ENCODE results near the gene GPANK1. TPM values are rescaled to one million over a fixed set of nuclear protein-coding genes. Genes with fewer than 3 reads are reported as not detected.

The GPANK1 gene
- total and polyA plus RNA-seq, 7 donors = 13.6 to 49.7 (median 22.6) TPM

- ATAC-seq (no peak), DNase-seq (no peak)
- 70 to 73% (median 71%) methylated on average over 6 of the region's 6 CpGs for WGBS, 3 donors
- no peaks in the 10 kb centered on the region for H3K27me3 ChIP-seq (ENCODE audit: insufficient read depth in 3 of 3, low read length in 2 of 3)
- no peak overlapping the region for H3K4me3 ChIP-seq
- intact Hi-C loops (cut with DNase I) = no loop called here
- H3K4me1 ChIP-seq = peaks cover 37% of the 10 kb centered on the region
- no peaks in the 10 kb centered on the region for H3K9me3 ChIP-seq
- H3K36me3 ChIP-seq (ENCODE audit: insufficient read depth in 1 of 2, low read depth in 1 of 2) = peaks cover 3 to 33% of the 10 kb centered on the region in 2 donors
- TF ChIP-seq CTCF (IDR thresholded peaks at IDR 0.05) = no peak
- no peak overlapping the region for H3K27ac ChIP-seq
These were observed 7.2 kb downstream of the GPANK1 start for GRCh38 chr6:31657406-31658157.

DNA sequence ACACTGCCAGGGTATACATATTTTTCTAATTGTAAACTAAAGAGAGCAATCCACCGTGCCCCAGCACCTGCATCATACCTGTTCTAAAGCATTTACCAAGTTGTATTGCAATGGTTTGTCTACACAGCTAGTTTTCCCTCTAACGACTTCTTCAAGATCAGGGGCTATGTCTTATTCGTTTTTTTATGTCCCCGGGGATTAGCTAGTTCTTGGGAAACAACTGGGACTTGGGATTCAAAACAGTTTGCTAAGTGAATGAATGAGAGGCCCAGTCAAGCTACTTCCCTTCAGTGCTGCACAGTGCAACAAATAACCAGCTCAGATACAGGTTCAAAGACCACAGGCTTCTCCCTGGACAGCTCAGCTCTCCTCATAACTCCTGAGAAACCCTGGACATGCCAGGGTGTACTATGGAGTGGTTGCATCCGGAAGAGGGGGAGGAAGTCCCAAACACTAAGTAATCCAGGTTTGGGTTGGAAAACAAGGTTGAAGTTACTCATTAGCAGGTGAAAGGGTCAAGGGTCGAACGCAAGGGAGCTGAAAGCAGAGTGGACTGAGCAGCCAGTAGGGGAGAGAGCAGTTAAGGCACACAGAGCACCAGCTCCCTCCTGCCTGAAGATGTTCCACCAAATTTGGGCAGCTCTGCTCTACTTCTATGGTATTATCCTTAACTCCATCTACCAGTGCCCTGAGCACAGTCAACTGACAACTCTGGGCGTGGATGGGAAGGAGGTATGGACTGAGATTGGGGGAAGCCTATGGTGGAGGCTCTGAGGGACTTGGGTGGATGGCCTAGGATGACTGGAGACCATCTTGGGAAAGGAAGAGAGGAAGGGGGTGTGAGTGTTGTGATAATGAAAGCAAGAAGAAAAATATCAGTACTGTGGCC lies 9.2 kb downstream of the GPANK1 start, which contains the start of gene APOM:
APOM (plus strand) TSS at position 546 of the 889 bp plus-strand sequence; CDS start at position 619, 73 bp downstream.
- WGBS, 3 donors = 79 to 82% (median 79%) methylated on average over 8 of the region's 8 CpGs
- ATAC-seq (no peak), DNase-seq (no peak)
- no peak within 1 kb of the TSS for H3K27ac ChIP-seq
- H3K36me3 ChIP-seq (ENCODE audit: insufficient read depth in 1 of 2, low read depth in 1 of 2) = peaks cover 2 to 28% of the 10 kb centered on the region in 2 donors
- TF ChIP-seq CTCF (IDR thresholded peaks at IDR 0.05) = no peak
- H3K27me3 ChIP-seq (ENCODE audit: insufficient read depth in 3 of 3, low read length in 2 of 3) = no peaks in the 10 kb centered on the region
- no peaks in the 10 kb centered on the region for H3K9me3 ChIP-seq
- H3K4me1 ChIP-seq = peaks cover 41% of the 10 kb centered on the region
- H3K4me3 ChIP-seq = no peak within 1 kb of the TSS
- intact Hi-C loops (cut with DNase I) = no loop called here

DNA sequence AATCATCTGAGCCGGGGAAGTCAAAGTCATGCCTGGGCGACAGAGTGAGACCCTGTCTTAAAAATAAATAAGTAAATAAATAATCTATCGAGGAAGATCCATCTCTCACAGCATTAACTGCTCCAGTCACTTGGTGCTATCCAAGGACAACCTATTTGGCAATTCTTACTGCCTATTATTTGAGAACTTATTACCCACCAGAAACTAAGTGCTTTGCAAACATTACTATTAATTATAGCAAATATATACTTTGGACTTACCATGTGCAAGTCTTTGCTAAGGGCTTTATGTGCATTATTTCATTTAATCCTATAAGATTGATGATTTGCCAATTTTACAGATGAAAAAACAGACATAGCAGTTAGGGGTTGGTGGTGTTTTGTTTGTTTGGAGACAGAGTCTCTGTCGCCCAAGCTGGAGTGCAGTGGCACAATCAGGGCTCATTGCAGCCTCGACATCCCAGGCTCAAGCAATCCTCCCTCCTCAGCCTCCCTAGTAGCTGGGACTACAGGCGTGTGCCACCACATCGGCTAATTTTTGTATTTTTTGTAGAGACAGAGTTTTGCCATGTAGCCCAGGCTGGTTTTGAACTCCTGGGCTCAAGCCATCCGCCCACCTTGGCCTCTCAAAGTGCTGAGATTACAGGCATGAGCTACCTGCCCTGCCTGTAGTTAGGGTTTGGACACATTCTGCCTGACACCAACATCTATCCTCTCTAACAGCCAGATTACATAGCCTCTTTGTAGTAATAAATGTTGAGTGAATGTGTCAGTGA lies 10.0 kb downstream of the GPANK1 start:
- peaks cover 2 to 37% of the 10 kb centered on the region in 2 donors for H3K36me3 ChIP-seq (ENCODE audit: insufficient read depth in 1 of 2, low read depth in 1 of 2)
- no peaks in the 10 kb centered on the region for H3K27me3 ChIP-seq (ENCODE audit: insufficient read depth in 3 of 3, low read length in 2 of 3)
- DNase-seq (no peak), ATAC-seq (no peak)
- H3K4me3 ChIP-seq = no peak overlapping the region
- H3K9me3 ChIP-seq = no peaks in the 10 kb centered on the region
- TF ChIP-seq CTCF (IDR thresholded peaks at IDR 0.05) = no peak
- intact Hi-C loops (cut with DNase I) = no loop called here
- 92 to 94% (median 92%) methylated on average over 8 of the region's 8 CpGs for WGBS, 3 donors
- no peak overlapping the region for H3K27ac ChIP-seq
- peaks cover 38% of the 10 kb centered on the region for H3K4me1 ChIP-seq

GRCh38 chr6:31652925-31653724 lies 11.7 kb downstream of the GPANK1 start:
- H3K36me3 ChIP-seq (ENCODE audit: insufficient read depth in 1 of 2, low read depth in 1 of 2) = peaks cover 5 to 53% of the 10 kb centered on the region in 2 donors
- no peak for TF ChIP-seq CTCF (IDR thresholded peaks at IDR 0.05)

More at GRCh38 chr6:31652925-31653724, 11.7 kb downstream of the GPANK1 start:
- Histone ChIP-seq H3K4me1 (peaks cover 21% of the 10 kb centered on the region), H3K27me3 (ENCODE audit: insufficient read depth in 3 of 3, low read length in 2 of 3) (no peaks in the 10 kb centered on the region), H3K4me3 (peak overlapping the region; percentile 72), H3K27ac (peak overlapping the region; percentile 98), H3K9me3 (no peaks in the 10 kb centered on the region)
- ATAC-seq (peak; percentile 76 to 83 (median 79)), DNase-seq (peak; percentile 85 to 91)
- 6 to 8% (median 7%) methylated on average over 37 of the region's 37 CpGs for WGBS, 3 donors
- intact Hi-C loops (cut with DNase I) = loop anchor here in 1 of 2 donors (2.0 kb wide), 1 partner anchor 32 kb away; the partner anchor contains the start of gene PRRC2A
